COR-L47 (cell line): Measurements from ENCODE around the gene RCOR1.
"Not testable (repeated sequence)": the region's sequence is repeated elsewhere in the genome, so short reads cannot be mapped to it uniquely, and the experiment has no call there.

Experiments
- DNase-seq: peaks from one replicate; lab custom pipeline; 2025; lab: John Stamatoyannopoulos, UW

RCOR1 gene

DNA sequence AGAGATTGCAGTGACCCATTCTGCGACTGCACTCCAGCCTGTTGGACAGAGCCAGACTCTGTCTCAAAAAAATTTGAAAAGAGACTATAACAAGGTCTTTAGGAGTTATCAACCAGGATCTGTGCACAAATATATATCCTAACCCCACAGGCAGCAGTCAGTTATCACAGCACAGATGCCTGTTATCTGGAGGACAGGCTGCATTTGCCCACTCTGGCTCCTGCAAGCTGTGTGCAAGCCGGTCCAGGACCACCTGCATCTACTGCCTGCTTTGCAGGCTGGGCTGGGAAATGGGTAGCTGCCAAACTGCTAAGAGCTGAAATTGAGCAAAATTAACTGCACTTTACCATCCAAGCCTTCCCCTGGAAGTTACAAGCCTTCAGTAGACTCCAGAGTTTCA lies 21.4 kb upstream of the RCOR1 start:
- no peak for DNase-seq

- DNase-seq = no peak
These were observed 20.9 kb upstream of the RCOR1 start for GRCh38 chr14:102571478-102572042.

DNA sequence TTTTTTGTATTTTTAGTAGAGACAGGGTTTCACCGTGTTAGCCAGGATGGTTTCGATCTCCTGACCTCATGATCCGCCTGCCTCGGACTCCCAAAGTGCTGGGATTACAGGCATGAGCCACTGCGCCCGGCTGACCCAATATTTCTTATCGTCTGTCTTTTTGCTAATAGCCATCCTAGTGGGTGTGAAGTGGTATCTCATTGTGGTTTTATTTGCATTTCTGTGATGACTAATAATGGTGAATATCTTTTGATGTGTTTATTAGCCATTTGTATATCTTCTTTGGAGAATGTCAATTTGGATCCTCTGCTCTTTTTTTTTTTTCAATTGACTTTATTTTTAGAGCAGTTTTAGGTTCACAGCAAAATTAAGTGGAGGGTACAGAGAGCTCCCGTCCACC lies 19.3 kb upstream of the RCOR1 start:
- not testable (repeated sequence) for DNase-seq

DNA sequence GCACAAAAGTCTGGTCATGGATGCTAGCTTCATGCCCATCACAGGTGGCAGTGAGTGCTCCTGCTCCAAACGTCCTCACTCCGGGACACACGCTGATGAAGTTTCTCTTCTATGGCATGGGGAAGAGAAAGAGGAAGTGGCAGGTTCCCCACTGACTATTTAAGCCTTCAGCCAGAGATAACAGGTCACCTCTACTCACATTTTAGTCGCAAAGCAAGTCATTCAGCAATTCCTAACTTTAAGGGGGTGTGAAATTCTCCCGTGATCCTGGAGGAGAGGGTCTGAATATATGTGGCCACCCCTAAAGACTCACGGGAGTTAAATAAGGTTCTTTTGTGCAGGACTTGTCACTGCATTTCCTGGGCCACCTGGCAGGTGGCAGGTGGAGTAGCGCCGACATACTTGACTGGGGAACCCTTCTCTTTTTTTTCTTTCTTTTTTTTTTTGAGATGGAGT lies 18.8 kb upstream of the RCOR1 start:
- no peak for DNase-seq

- no peak for DNase-seq
These were observed 17.9 kb upstream of the RCOR1 start for GRCh38 chr14:102574281-102575159.

- DNase-seq = no peak
These were observed 17.1 kb upstream of the RCOR1 start for GRCh38 chr14:102575160-102575845.

- DNase-seq = not testable (repeated sequence)
These were observed 16.5 kb upstream of the RCOR1 start for GRCh38 chr14:102575846-102576428.

- no peak for DNase-seq
These were observed 13.6 kb upstream of the RCOR1 start for GRCh38 chr14:102578821-102579220.

DNA sequence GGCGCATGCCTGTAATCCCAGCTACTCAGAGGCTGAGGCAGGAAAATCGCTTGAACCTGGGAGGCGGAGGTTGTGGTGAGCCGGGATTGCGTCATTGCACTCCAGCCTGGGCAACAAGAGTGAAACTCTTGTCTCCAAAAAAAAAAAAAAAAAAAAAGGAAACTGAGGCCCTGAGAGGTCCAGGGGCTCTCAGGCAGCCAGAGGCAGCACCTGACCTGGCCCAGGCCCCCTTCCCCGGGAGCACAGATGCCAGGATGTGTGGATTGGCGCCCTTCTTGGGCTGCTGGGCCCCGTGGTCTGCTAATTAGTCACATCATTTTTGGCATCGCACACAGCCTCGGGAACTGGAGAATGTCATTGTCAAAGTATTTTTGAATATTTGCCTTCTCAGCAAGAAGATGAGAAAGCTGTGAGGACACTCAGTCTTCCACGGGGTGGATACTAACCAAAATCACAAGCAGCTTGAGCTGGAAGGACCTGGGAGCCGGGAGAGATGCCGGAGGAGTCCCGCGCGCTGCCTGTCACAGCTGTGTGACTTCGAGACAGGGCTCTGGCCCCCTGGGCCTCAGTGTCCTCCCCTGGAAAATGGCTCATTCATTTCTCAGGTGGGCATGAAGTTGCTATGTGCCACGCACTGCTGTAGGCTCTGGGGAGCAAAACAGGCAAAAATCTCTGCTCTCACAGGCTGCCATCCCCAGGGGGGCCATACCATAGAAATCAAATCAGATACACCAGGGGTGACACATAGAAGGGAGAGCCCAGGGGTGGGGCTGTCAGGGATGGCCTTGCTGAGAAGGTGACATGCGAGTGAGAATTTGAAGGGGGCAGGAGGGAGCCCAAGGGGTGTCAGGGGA lies 12.5 kb upstream of the RCOR1 start:
- no peak for DNase-seq

DNA sequence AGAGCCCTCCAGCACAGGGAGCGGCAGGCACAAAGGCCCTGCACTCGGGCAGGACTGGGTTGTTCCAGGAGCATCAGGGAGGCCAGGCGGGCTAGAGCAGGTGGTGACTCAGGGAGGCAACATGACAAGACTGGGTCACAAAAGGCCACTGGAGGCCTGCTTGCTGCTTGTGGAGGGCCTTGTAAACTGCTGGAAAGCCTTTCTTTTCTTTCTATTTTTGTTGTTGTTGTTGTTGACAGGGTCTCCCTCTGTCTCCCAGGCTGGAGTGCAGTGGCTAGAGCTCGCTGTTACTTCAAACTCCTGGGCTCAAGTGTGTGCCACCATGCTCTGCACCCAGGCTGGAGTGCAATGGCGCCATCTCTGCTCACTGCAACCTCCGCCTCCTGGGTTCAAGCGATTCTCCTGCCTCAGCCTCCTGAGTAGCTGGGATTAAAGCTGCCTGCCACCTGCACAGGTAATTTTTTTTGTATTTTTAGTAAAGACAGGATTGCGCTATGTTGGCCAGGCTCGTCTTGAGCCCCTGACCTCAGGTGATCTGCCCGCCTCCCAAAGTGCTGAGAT lies 11.8 kb upstream of the RCOR1 start:
- no peak for DNase-seq

- DNase-seq = no peak
These were observed 11.3 kb upstream of the RCOR1 start for GRCh38 chr14:102581193-102581592.

DNA sequence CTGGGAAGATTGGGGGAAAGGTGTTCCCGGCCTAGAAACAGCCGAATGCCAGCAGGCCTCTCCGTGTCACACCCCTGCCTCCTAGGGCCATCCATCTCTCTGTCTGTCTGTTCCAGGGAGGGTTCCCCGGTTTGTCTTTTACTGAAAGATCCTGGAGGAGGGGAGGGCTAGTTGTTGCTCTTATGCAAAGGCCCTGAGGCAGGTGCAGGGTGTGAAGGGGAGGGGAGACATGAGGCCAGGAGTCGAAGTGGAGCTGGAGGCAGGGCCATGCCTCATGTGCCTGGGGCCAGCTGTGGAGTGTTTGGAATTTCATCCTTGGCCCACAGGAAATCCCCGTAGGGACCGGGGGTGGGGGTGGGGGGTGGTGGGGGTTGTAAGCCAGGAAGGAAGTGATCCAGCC lies 8.7 kb upstream of the RCOR1 start:
- no peak for DNase-seq

DNA sequence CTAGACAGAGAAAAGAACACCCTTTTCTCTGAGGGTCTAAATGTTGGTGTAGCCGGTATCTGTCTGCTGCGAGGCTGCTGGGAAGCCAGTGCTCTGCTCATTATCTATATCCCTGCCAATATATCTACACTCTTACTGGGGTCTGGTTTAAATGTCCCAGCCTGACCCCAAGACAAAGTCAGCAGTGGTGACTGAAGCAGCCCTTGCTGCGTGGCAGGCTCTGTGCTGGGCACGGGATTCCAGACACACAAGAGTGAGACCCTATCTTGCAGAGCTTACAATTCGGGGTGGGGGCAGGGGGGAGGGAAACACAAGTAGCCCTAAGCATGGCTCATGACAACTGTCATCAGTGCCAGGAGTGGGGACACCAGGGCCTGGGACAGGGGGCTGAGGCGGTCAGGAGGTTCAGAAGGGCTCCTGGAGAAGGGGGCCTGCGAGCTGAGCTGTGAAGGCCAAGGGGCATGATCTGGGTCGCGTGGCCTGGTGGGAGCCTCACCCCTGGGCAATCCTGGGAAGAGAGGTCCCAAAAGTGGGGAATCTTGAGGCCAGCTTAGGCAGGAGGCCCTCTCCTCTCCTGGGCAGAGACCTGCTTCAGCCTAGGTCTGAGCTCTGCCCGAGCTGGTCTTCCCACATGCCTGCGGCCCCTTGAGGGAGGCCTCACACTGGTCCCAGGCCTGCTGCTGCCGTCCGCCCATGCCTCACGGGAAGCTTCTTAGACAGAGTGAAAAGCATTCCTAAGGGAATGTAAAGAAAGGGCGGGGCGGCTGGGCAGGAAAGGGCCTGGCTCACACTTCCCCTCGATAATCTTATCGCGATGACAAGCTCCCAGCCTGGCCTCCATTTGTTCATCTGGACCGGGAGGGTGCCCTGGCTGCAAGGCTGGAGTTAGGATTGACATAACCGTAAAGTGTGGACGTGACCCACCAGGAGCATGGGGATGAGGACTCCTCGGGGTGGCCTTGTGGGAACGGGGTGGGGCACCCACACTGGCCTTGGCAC lies 7.3 kb upstream of the RCOR1 start:
- no peak for DNase-seq

DNA sequence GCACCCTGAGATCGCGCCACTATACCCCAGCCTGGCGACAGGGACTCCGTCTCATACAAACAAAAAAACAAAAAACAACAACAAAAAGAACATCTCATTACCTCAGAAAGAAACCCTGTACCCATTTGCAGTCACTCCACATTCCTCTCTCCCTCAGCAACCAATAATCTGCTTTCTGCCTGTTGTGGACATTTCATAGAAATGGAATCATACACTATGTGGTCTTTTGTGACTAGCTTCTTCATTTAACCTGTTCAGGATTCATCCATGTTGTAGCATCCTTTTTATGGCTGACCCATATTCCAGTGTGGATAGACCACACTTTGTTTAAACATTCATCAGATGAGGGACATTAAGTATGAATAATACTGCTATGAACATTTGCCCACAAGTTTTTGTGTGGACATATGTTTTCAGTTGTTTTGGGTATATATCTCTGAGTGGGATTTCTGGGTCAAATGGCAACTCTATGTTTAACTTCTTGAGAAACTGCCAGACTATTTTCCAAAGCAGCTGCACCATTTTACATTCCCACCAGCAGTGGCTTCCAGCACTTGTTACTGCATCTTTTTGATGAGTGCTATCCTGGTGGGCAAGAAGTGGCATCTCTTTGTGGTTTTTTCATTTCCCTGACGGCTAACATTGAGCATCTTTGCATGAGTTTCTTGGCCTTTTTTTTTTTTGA lies 5.9 kb upstream of the RCOR1 start:
- DNase-seq = no peak

GRCh38 chr14:102588821-102589220 lies 3.6 kb upstream of the RCOR1 start:
- DNase-seq = no peak

- no peak for DNase-seq
These were observed 2.6 kb upstream of the RCOR1 start for GRCh38 chr14:102589761-102590290.

GRCh38 chr14:102590667-102591099 lies 1.8 kb upstream of the RCOR1 start:
- no peak for DNase-seq

DNA sequence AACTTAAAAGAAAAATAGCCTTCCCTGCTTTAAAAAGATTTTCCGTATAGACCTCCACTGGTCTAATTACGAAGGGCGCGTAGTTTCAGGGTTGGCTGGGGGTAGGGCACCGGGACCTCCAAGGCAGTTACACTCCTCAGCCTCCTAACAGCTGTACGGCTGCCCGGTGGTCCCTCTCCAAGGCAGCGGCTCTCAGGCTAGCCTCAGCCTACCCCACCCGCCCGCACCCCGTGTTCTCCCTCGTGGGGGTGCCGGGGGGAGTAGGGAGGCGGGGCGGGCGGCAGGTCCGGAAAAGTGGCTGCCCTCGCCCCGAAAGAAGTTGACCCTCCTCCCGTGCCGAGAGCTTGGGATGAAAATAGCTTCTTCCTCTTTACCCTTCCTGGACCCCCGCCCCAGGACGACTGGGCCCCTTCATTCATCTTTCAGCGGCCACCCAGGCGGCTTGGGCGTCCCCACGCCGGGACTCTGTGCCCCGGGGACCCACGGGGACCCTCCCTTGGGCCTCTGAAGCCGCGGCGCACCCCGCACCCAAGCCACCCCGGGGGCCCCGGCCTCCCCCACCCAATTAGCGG lies 991 bp upstream of the RCOR1 start:
- DNase-seq = peak; percentile 44

DNA sequence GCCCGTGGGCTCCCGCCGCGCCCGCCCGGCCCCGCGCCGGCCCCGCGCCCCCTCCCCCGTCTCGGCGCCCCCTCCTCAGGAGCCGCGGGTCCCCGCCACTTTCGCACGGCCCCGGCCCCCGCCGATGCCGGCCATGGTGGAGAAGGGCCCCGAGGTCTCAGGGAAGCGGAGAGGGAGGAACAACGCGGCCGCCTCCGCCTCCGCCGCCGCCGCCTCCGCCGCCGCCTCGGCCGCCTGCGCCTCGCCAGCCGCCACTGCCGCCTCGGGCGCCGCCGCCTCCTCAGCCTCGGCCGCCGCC lies 263 bp downstream of the RCOR1 start:
- DNase-seq = no peak
